Measurements from ENCODE around the gene CNTNAP3B.
"Not testable (repeated sequence)": the region's sequence is repeated elsewhere in the genome, so short reads cannot be mapped to it uniquely, and the experiment has no call there.

CNTNAP3B gene

DNA sequence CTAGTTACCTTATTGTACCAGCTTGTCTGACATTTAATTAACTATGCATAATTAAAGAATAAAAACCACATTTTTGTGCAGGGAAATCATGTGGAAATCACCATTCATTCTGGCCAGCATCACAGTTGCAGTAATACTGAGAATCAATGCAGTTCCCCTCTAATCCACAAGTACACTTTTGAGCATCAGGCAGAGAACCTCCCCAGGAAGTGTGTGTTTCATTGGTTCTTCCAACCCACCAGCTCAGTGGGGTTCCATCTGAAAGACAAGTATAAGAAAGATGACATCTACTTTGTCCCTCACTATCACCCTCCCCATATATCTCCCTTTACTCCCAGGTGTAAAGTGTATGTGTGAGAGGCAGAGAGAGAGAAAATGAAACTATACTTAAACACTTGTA, 191.1 kb downstream of the CNTNAP3B start:
- H3K4me2 ChIP-seq (ENCODE audit: low read length); H3K4me1 ChIP-seq (ENCODE audit: control insufficient read depth, low read length); H3K9me3 ChIP-seq (ENCODE audit: control insufficient read depth, insufficient read depth, low read length); H4K20me1 ChIP-seq (ENCODE audit: control insufficient read depth, insufficient read depth, low read depth, low read length); H3F3A ChIP-seq (ENCODE audit: control insufficient read depth, insufficient read depth); H3K79me2 ChIP-seq (ENCODE audit: control insufficient read depth, low read length); H3K27ac ChIP-seq (ENCODE audit: low read depth, low read length); H3K27me3 ChIP-seq (ENCODE audit: control insufficient read depth, low read length); H3K36me3 ChIP-seq (ENCODE audit: control insufficient read depth, low read length); H3K4me3 ChIP-seq (ENCODE audit: low read length); H3K9me2 ChIP-seq (replicated peaks; ENCODE audit: control insufficient read depth, low read length): not testable (repeated sequence)

DNA sequence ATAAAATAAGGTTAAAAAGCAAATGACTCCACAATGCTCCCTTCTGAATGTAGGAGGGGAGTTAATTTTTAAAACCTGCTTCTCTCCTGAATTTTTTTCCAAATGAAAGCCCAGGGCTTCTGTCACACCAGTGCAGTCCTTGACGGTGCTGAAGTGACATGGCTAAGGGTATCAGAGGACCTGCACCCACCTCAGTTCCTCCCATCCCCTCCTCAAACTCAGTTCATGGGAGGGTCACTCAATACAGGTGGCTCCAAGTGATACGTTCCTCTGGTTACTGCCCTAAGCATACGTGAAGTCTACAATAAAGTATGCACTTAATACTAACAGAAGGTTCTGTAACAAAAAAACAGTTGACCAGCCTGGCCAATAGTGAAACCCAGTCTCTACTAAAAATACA, 193.5 kb downstream of the CNTNAP3B start:
- not testable (repeated sequence) for H3K79me2 ChIP-seq (ENCODE audit: control insufficient read depth, low read length); H3K36me3 ChIP-seq (ENCODE audit: control insufficient read depth, low read length); H3K4me2 ChIP-seq (ENCODE audit: low read length); H3K27ac ChIP-seq (ENCODE audit: low read depth, low read length); H4K20me1 ChIP-seq (ENCODE audit: control insufficient read depth, insufficient read depth, low read depth, low read length); H3F3A ChIP-seq (ENCODE audit: control insufficient read depth, insufficient read depth); H3K9me2 ChIP-seq (replicated peaks; ENCODE audit: control insufficient read depth, low read length); H3K4me3 ChIP-seq (ENCODE audit: low read length); H3K4me1 ChIP-seq (ENCODE audit: control insufficient read depth, low read length); H3K9me3 ChIP-seq (ENCODE audit: control insufficient read depth, insufficient read depth, low read length); H3K27me3 ChIP-seq (ENCODE audit: control insufficient read depth, low read length)

DNA sequence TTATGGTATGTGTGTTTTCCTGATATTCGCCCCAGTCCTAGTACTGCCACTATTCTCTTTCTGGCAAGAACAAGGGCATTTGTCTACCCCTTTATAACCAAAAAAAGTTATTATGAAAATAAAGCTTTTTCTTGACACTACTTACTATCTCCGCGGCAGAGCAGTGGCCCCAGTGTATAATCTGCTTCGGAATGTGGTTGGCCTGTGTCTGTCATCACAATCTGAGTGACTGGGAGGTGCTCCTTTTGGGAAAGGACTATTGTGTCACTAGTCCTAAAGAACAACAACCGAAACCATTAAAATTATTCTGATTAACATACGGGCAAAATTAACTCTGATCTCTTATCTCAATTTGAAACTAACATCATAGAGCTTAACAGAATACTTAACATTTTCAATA, 200.1 kb downstream of the CNTNAP3B start:
- H3K36me3 ChIP-seq (ENCODE audit: control insufficient read depth, low read length); H3K4me2 ChIP-seq (ENCODE audit: low read length); H3K9me2 ChIP-seq (replicated peaks; ENCODE audit: control insufficient read depth, low read length); H3K27ac ChIP-seq (ENCODE audit: low read depth, low read length); H3K4me1 ChIP-seq (ENCODE audit: control insufficient read depth, low read length); H3K9me3 ChIP-seq (ENCODE audit: control insufficient read depth, insufficient read depth, low read length); H4K20me1 ChIP-seq (ENCODE audit: control insufficient read depth, insufficient read depth, low read depth, low read length); H3K79me2 ChIP-seq (ENCODE audit: control insufficient read depth, low read length); H3F3A ChIP-seq (ENCODE audit: control insufficient read depth, insufficient read depth); H3K27me3 ChIP-seq (ENCODE audit: control insufficient read depth, low read length); H3K4me3 ChIP-seq (ENCODE audit: low read length): not testable (repeated sequence)

DNA sequence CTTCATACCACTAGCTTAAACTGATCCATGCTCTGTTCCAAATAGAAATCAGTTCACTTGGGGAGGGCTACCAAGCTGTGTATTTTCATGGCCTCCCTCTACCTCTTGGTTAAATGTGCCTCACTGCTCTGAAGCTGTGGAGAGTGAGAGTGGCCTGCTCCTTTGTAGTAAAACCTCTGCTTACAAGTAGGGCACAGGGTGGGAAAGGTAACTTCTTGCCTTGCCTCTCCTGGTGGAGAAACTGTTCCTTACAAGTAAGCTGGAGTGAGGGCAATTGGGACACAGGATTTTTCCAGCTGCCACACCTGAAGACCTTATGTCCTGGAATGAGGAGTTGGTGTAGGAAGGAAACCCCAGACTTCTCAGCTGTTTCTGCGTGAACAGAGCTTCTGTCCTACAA, 211.9 kb downstream of the CNTNAP3B start:
- not testable (repeated sequence) for H3K9me3 ChIP-seq (ENCODE audit: control insufficient read depth, insufficient read depth, low read length); H4K20me1 ChIP-seq (ENCODE audit: control insufficient read depth, insufficient read depth, low read depth, low read length); H3K4me2 ChIP-seq (ENCODE audit: low read length); H3F3A ChIP-seq (ENCODE audit: control insufficient read depth, insufficient read depth); H3K9me2 ChIP-seq (replicated peaks; ENCODE audit: control insufficient read depth, low read length); H3K4me3 ChIP-seq (ENCODE audit: low read length); H3K79me2 ChIP-seq (ENCODE audit: control insufficient read depth, low read length); H3K27me3 ChIP-seq (ENCODE audit: control insufficient read depth, low read length); H3K36me3 ChIP-seq (ENCODE audit: control insufficient read depth, low read length); H3K4me1 ChIP-seq (ENCODE audit: control insufficient read depth, low read length); H3K27ac ChIP-seq (ENCODE audit: low read depth, low read length)

DNA sequence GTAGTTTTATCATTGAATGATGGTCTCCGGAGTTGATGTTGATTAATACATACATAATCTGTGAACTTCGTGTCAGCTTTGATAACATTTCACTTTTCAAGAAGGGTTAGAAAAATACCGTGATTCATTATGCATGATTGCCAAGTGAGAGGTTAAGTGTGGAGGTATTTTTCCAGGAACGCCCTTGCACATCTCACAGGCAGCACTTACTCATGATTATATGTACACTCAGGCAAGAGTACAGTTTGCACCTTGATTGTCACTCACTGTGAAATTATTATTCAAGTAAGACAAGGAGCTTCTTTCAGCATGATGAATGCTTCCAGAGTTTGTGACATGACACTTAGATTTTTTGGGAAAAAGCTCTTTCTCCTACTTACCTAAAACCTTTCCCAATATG, 223.7 kb downstream of the CNTNAP3B start:
- H3K9me3 ChIP-seq (ENCODE audit: control insufficient read depth, insufficient read depth, low read length); H3K79me2 ChIP-seq (ENCODE audit: control insufficient read depth, low read length); H3K4me1 ChIP-seq (ENCODE audit: control insufficient read depth, low read length); H3K4me3 ChIP-seq (ENCODE audit: low read length); H3K27me3 ChIP-seq (ENCODE audit: control insufficient read depth, low read length); H3K27ac ChIP-seq (ENCODE audit: low read depth, low read length); H3K9me2 ChIP-seq (replicated peaks; ENCODE audit: control insufficient read depth, low read length); H4K20me1 ChIP-seq (ENCODE audit: control insufficient read depth, insufficient read depth, low read depth, low read length); H3K36me3 ChIP-seq (ENCODE audit: control insufficient read depth, low read length); H3F3A ChIP-seq (ENCODE audit: control insufficient read depth, insufficient read depth); H3K4me2 ChIP-seq (ENCODE audit: low read length): not testable (repeated sequence)

DNA sequence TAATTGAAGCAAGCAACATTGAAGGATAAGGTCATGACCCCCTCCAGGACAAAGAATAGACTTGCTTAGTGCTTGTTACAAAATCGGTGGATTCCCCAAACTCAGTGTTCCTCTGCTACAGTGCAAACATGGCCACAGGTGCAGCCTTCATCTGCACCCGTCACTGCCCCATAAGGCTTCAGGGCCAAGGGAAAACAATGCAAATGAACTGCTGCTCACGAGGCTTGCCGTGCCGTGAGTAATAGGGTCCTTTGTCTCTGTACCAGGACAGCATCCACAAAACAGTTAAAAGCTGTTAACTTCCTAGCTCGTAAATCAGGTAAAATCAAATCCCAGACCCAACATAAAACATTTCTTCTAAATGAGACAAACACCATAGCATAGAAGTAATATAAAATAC, 226.5 kb downstream of the CNTNAP3B start:
- H3K27ac ChIP-seq (ENCODE audit: low read depth, low read length); H3K9me2 ChIP-seq (replicated peaks; ENCODE audit: control insufficient read depth, low read length); H3K36me3 ChIP-seq (ENCODE audit: control insufficient read depth, low read length); H4K20me1 ChIP-seq (ENCODE audit: control insufficient read depth, insufficient read depth, low read depth, low read length); H3K79me2 ChIP-seq (ENCODE audit: control insufficient read depth, low read length); H3F3A ChIP-seq (ENCODE audit: control insufficient read depth, insufficient read depth); H3K9me3 ChIP-seq (ENCODE audit: control insufficient read depth, insufficient read depth, low read length); H3K4me2 ChIP-seq (ENCODE audit: low read length); H3K4me3 ChIP-seq (ENCODE audit: low read length); H3K4me1 ChIP-seq (ENCODE audit: control insufficient read depth, low read length); H3K27me3 ChIP-seq (ENCODE audit: control insufficient read depth, low read length): not testable (repeated sequence)

DNA sequence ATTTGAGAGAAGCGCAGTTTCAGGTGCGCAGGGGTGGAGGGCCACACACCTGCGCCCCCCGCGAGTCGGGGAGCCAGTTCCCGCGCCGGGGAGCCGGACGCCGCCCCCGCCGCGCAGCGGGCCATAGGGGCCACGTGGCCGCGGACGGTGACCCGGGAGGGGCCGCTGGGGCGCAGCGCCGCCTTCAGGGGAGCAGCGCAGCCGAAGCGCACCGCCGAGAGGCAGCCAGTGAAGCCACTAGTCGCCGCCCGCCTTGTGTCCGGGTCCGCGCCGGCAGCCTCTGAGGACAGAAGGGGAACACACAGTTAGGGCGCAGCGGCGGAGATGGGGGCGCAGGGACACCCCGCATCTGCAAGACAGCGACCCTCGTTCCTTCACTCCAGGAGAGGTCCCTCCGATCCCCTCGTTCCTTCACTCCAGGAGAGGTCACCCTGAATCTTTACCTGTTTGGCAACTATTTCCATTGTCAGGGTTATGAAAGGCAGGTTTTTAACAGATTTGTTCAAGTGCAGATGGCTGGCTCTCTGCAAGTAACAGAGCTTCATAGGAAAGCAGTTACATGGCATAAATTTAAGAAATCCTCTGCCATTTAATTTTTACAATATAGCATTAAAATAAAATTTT, 230.4 kb downstream of the CNTNAP3B start:
- not testable (repeated sequence) for H3K4me3 ChIP-seq (ENCODE audit: low read length); H4K20me1 ChIP-seq (ENCODE audit: control insufficient read depth, insufficient read depth, low read depth, low read length); H3K79me2 ChIP-seq (ENCODE audit: control insufficient read depth, low read length); H3K4me2 ChIP-seq (ENCODE audit: low read length); H3K36me3 ChIP-seq (ENCODE audit: control insufficient read depth, low read length); H3K27me3 ChIP-seq (ENCODE audit: control insufficient read depth, low read length); H3K27ac ChIP-seq (ENCODE audit: low read depth, low read length); H3K9me2 ChIP-seq (replicated peaks; ENCODE audit: control insufficient read depth, low read length); H3K9me3 ChIP-seq (ENCODE audit: control insufficient read depth, insufficient read depth, low read length); H3F3A ChIP-seq (ENCODE audit: control insufficient read depth, insufficient read depth); H3K4me1 ChIP-seq (ENCODE audit: control insufficient read depth, low read length)

DNA sequence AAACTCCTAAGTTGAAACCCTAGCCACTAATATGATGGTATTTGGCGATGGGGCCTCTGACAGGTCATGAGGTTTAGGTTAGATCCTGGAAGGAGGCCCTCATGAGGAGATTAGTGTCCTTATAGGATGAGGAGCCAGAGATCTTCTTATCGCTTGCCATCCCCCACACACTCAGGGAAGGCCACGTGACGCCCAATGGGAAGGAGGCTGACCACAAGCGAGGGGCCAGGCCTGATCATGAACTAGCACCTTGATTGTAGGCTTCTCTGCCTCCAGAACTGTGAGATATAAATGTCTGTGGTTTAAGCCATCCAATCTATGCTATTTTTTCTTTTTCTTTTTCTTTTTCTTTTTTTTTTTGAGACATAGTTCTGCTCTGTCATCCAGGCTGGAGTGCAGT, 254.7 kb downstream of the CNTNAP3B start:
- H3K4me2 ChIP-seq (ENCODE audit: low read length); H3F3A ChIP-seq (ENCODE audit: control insufficient read depth, insufficient read depth); H3K79me2 ChIP-seq (ENCODE audit: control insufficient read depth, low read length); H3K9me2 ChIP-seq (replicated peaks; ENCODE audit: control insufficient read depth, low read length); H3K27me3 ChIP-seq (ENCODE audit: control insufficient read depth, low read length); H3K4me1 ChIP-seq (ENCODE audit: control insufficient read depth, low read length); H3K4me3 ChIP-seq (ENCODE audit: low read length); H3K9me3 ChIP-seq (ENCODE audit: control insufficient read depth, insufficient read depth, low read length); H4K20me1 ChIP-seq (ENCODE audit: control insufficient read depth, insufficient read depth, low read depth, low read length); H3K36me3 ChIP-seq (ENCODE audit: control insufficient read depth, low read length); H3K27ac ChIP-seq (ENCODE audit: low read depth, low read length): not testable (repeated sequence)

Measured in DOHH2 (cell line).